Spleen (tissue), 11 donors: ENCODE results near the gene CEP152. TPM values are rescaled to one million over a fixed set of nuclear protein-coding genes. Genes with fewer than 3 reads are reported as not detected.

Source experiments
- DNase-seq: peaks from one replicate; pipeline ENCODE4 v3.0.0-alpha.2; 2020
- H3K27ac ChIP-seq, 8 donors: fragments of 200-600 bp; sonication (generic) in 7 of 8; 1 replicate in 4 of 8; 2 replicates in 4 of 8; pipeline versions ENCODE4 v1.5.0 to v1.8.0; 2016 to 2021; ENCODE audit warnings: inconsistent platforms in 4 of 8, mild to moderate bottlenecking in 4 of 8, moderate library complexity in 1 of 8
- H3K27me3 ChIP-seq, 7 donors: fragments of 200-600 bp; sonication (generic) in 6 of 7; replicated peaks in 1 of 7; 1 replicate in 4 of 7; 2 replicates in 3 of 7; pipeline versions ENCODE4 v1.5.0 to v1.8.0; 2016 to 2021; ENCODE audit warnings: inconsistent platforms in 3 of 7, mild to moderate bottlenecking in 1 of 7
- H3K36me3 ChIP-seq, 6 donors: fragments of 200-600 bp; sonication (generic) in 5 of 6; 1 replicate in 4 of 6; 2 replicates in 2 of 6; pipeline versions ENCODE4 v1.5.0 to v1.8.0; 2016 to 2021; ENCODE audit warnings: inconsistent platforms in 2 of 6
- H3K4me1 ChIP-seq, 6 donors: fragments of 200-600 bp; sonication (generic) in 5 of 6; 1 replicate in 3 of 6; 2 replicates in 3 of 6; pipeline versions ENCODE4 v1.5.0 to v1.8.0; 2016 to 2021; ENCODE audit warnings: inconsistent platforms in 3 of 6
- H3K4me3 ChIP-seq, 8 donors: fragments of 200-600 bp; sonication (generic) in 7 of 8; 1 replicate in 4 of 8; 2 replicates in 4 of 8; pipeline versions ENCODE4 v1.5.0 to v1.8.0; 2016 to 2021; ENCODE audit warnings: inconsistent platforms in 4 of 8, mild to moderate bottlenecking in 4 of 8, moderate library complexity in 2 of 8
- H3K9me3 ChIP-seq, 8 donors: fragments of 200-600 bp; sonication (generic) in 7 of 8; 1 replicate in 4 of 8; 2 replicates in 4 of 8; pipeline versions ENCODE4 v1.5.0 to v1.8.0; 2016 to 2021; ENCODE audit warnings: inconsistent platforms in 4 of 8
- CTCF ChIP-seq, 11 experiments: fragments of 200-600 bp in 7 of 11; fragments of 450-650 bp in 4 of 11; sonication (generic) in 4 of 11; IDR thresholded peaks in 8 of 11; conservative IDR thresholded peaks in 3 of 11; 1 replicate in 7 of 11; 2 replicates in 4 of 11; pipeline versions ENCODE4 v1.4.0 to v1.8.0; 2016 to 2021; ENCODE audit warnings: antibody characterized with exemption in 11 of 11, inconsistent platforms in 4 of 11, mild to moderate bottlenecking in 1 of 11
- POLR2A ChIP-seq, 3 donors: fragments of 450-650 bp; IDR thresholded peaks; one replicate each; pipeline ENCODE4 v1.5.1; 2017; ENCODE audit warnings: antibody characterized with exemption in 3 of 3, mild to moderate bottlenecking in 1 of 3
- POLR2AphosphoS5 ChIP-seq, 3 donors: sonication (generic); formaldehyde crosslinking; IDR thresholded peaks; one replicate each; pipeline ENCODE4 v1.5.1; 2017; ENCODE audit warnings: antibody characterized with exemption in 3 of 3
- whole genome bisulfite sequencing, 5 donors: extraction: QIAGEN DNeasy Blood & Tissue Kit in 3 of 5; methylation state at CpG; one replicate each; pipeline versions ENCODE4 v1.1.5 to v1.1.7; 2013 to 2018; 5-methylcytosine and 5-hydroxymethylcytosine counted together
- intact Hi-C: fragments of 100-400 bp; cut with DNase I; formaldehyde crosslinking; loops from one replicate; pipeline ENCODE4 v1.15.0; 2023; ENCODE audit warnings: low total_unique reads
- polyA plus RNA-seq, 3 donors: library from polyadenylated mRNA; stranded (reverse); fragments of 200-250 nt; gene quantifications; one replicate each; pipeline ENCODE4 v1.2.1, GENCODE V29; 2013
- total RNA-seq, 7 donors: library from RNA; depleted of rRNA in 3 of 7; stranded (reverse); fragments of >200 nt in 3 of 7; fragmentation: NEBNext Ultra II Directional in 4 of 7; extraction: Animal tissue kit (Norgen Biotek cat#: 25700) in 4 of 7; gene quantifications; one replicate each; pipeline versions ENCODE4 v1.1.0 to v1.2.1, GENCODE V29; 2016 to 2021
- donor health status: healthy with polysubstance abuse.
- donor health status: DM: no; HTN: no; CAD: no; lungs with moderate emphysema.
- donor health status: DM: no; HTN: no; CAD: no.
- donor health status: Bipolar disorder and iron deficiency.
- donor health status: healthy.
- donor health status: DM: no; HTN: no; CAD: no.
- donor health status: DM: yes; HTN: yes; CAD: no.

Gene CEP152
- total and polyA plus RNA-seq, 10 donors: 1.2 to 15.1 (median 7.5) TPM

- WGBS, 5 donors: 60 to 87% (median 83%) methylated on average over 1 of the region's 1 CpG
- no peak for TF ChIP-seq POLR2A (IDR thresholded peaks at IDR 0.05)
- TF ChIP-seq POLR2AphosphoS5 (IDR thresholded peaks at IDR 0.05): no peak
- TF ChIP-seq CTCF (IDR thresholded peaks at IDR 0.05 in 8 of 11, conservative IDR thresholded peaks at IDR 0.05 in 3 of 11): no peak
- H3K27ac ChIP-seq: no peak overlapping the region
- H3K36me3 ChIP-seq: peaks cover 0 to 87% (median 22%) of the 10 kb centered on the region in 6 donors
- no peak overlapping the region for H3K4me3 ChIP-seq
- no peaks in the 10 kb centered on the region for H3K4me1 ChIP-seq
- no peak for DNase-seq
- H3K27me3 ChIP-seq: no peaks in the 10 kb centered on the region
- no peaks in the 10 kb centered on the region for H3K9me3 ChIP-seq
- intact Hi-C loops: no loop called here
These were observed 62.3 kb downstream of the CEP152 start for GRCh38 chr15:48748535-48748934.

- Histone ChIP-seq H3K36me3 (peaks cover 0 to 63% (median 2%) of the 10 kb centered on the region in 6 donors), H3K27ac (no peak overlapping the region), H3K4me3 (no peak overlapping the region), H3K9me3 (peaks cover 0 to 51% (median 39%) of the 10 kb centered on the region in 8 donors), H3K4me1 (no peaks in the 10 kb centered on the region), H3K27me3 (no peaks in the 10 kb centered on the region)
- no peak for DNase-seq
- intact Hi-C loops: no loop called here
- WGBS, 5 donors: 95 to 100% (median 98%) methylated on average over 1 of the region's 1 CpG
- TF ChIP-seq POLR2AphosphoS5 (IDR thresholded peaks at IDR 0.05): no peak
- no peak for TF ChIP-seq POLR2A (IDR thresholded peaks at IDR 0.05)
- TF ChIP-seq CTCF (IDR thresholded peaks at IDR 0.05 in 8 of 11, conservative IDR thresholded peaks at IDR 0.05 in 3 of 11): no peak
These were observed 77.3 kb downstream of the CEP152 start for GRCh38 chr15:48733615-48734014.

- WGBS, 5 donors: 93 to 97% (median 96%) methylated on average over 1 of the region's 1 CpG
- TF ChIP-seq POLR2A (IDR thresholded peaks at IDR 0.05): no peak
- H3K27me3 ChIP-seq: no peaks in the 10 kb centered on the region
- H3K27ac ChIP-seq: no peak overlapping the region
- H3K9me3 ChIP-seq: peaks cover 0 to 34% (median 28%) of the 10 kb centered on the region in 8 donors
- no peak overlapping the region for H3K4me3 ChIP-seq
- no peaks in the 10 kb centered on the region for H3K4me1 ChIP-seq
- intact Hi-C loops: no loop called here
- H3K36me3 ChIP-seq: peaks cover 0 to 58% (median 2%) of the 10 kb centered on the region in 6 donors
- DNase-seq: no peak
These were observed 80.4 kb downstream of the CEP152 start for GRCh38 chr15:48730506-48730905.

GRCh38 chr15:48723969-48724368, 86.9 kb downstream of the CEP152 start:
- TF ChIP-seq POLR2AphosphoS5 (IDR thresholded peaks at IDR 0.05) (no peak), POLR2A (IDR thresholded peaks at IDR 0.05) (no peak), CTCF (IDR thresholded peaks at IDR 0.05 in 8 of 11, conservative IDR thresholded peaks at IDR 0.05 in 3 of 11) (no peak)
- WGBS, 5 donors: 86 to 93% (median 89%) methylated on average over 2 of the region's 2 CpGs
- intact Hi-C loops: no loop called here
- Histone ChIP-seq H3K27ac (no peak overlapping the region), H3K4me1 (no peaks in the 10 kb centered on the region), H3K9me3 (no peaks in the 10 kb centered on the region), H3K36me3 (peaks cover 0 to 23% (median 0%) of the 10 kb centered on the region in 6 donors), H3K27me3 (no peaks in the 10 kb centered on the region), H3K4me3 (no peak overlapping the region)
- DNase-seq: no peak
